ENCODE results near the gene OPCML.

Gene OPCML

DNA sequence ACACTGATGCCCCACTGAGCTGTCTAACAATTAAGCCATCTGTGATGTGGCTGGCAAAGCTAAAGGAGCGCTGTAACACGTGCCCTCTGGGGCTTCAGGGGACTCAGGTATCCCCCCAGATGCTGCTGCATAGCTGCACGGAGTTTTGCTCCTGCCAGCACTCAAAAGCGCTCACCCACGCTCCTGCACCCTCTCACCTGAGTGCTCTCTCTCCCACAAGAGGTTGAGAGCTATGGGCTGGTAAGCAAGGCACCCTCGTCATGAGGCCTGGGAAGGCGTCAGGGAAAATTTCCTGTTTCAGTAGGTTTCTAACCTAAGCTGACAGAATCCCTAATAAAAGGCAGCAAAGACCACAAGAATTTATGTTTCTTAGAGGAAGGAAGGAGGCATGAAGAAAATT, 850.3 kb downstream of the OPCML start:
- in situ Hi-C loops (cut with MboI; ENCODE audit: low sequenced_read_pairs, unreplicated experiment): no loop called here
- DNase-seq (ENCODE audit: low spot score): no peak
- TF ChIP-seq, protein P1, sequence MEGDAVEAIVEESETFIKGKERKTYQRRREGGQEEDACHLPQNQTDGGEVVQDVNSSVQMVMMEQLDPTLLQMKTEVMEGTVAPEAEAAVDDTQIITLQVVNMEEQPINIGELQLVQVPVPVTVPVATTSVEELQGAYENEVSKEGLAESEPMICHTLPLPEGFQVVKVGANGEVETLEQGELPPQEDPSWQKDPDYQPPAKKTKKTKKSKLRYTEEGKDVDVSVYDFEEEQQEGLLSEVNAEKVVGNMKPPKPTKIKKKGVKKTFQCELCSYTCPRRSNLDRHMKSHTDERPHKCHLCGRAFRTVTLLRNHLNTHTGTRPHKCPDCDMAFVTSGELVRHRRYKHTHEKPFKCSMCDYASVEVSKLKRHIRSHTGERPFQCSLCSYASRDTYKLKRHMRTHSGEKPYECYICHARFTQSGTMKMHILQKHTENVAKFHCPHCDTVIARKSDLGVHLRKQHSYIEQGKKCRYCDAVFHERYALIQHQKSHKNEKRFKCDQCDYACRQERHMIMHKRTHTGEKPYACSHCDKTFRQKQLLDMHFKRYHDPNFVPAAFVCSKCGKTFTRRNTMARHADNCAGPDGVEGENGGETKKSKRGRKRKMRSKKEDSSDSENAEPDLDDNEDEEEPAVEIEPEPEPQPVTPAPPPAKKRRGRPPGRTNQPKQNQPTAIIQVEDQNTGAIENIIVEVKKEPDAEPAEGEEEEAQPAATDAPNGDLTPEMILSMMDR (IDR thresholded peaks at IDR 0.05; ENCODE audit: borderline replicate concordance, control extremely low read depth, extremely low read depth, insufficient read depth, missing control alignments): no peak

DNA sequence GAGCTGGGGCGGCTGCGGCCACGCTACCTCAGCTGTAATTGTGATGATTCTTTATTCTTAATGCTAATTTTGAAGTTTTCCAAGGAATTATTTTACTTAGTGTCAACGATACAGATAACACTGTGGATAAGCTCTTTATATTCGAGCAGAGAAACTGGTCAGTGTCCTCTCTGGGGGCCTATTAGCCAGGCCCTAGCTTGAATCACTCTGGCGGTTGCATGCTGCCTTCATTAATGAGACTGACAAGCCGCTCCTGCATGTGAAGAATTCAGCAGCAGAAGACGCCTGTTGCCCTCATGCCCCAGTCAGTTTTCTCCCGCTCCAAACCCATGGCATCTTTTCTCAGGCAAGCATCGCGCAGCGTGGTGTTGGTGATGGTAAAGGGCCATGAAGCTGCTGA, 851.7 kb downstream of the OPCML start:
- TF ChIP-seq, protein P1 (IDR thresholded peaks at IDR 0.05; ENCODE audit: borderline replicate concordance, control extremely low read depth, extremely low read depth, insufficient read depth, missing control alignments): no peak
- in situ Hi-C loops (cut with MboI; ENCODE audit: low sequenced_read_pairs, unreplicated experiment): no loop called here
- no peak for DNase-seq (ENCODE audit: low spot score)

DNA sequence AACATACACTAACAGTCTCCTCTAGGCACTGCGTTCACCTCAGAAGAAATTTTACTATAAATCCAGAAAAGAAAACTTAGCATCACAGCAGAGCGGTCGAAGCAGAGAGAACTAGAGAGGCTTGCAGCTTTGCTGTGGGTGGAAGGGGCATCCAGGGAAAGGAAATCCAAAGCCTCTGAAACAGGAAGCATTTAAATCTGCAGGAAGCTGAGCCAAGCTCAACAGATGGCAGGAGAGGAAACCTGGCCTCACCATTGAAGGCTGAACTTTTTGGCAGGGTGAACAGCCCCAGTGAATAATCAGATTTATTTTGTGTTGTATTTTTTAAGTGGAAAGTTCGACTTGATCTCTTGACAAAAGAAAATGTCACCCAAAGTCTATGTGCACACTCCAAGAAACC, 858.1 kb downstream of the OPCML start:
- TF ChIP-seq, protein P1 (IDR thresholded peaks at IDR 0.05; ENCODE audit: borderline replicate concordance, control extremely low read depth, extremely low read depth, insufficient read depth, missing control alignments): no peak
- no peak for DNase-seq (ENCODE audit: low spot score)
- in situ Hi-C loops (cut with MboI; ENCODE audit: low sequenced_read_pairs, unreplicated experiment): no loop called here

DNA sequence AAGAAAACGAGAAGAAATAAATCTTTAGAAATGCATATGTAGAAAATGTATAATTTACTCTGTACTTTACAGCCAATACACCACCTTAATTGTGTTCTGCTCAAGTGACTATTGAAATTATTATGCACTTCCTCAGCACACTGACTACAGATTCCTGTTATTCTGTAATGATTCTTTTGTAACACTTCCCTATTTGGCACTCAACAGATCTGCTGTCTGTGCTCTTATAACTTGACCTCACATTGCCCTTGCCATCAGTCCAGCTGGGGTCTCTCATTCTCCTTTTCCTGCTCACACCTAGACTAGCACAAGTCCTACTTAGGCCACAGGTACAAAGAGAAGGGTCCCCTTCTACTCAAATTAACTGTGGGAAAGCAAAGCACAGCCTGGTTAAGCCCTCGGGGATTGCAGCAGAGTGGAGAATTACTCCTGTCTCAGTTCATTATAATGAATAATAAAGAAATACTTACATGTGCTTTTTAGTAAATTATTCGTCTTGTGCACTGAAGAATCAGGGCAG, 860.4 kb downstream of the OPCML start:
- TF ChIP-seq, protein P1 (IDR thresholded peaks at IDR 0.05; ENCODE audit: borderline replicate concordance, control extremely low read depth, extremely low read depth, insufficient read depth, missing control alignments): no peak
- in situ Hi-C loops (cut with MboI; ENCODE audit: low sequenced_read_pairs, unreplicated experiment): no loop called here
- no peak for DNase-seq (ENCODE audit: low spot score)

DNA sequence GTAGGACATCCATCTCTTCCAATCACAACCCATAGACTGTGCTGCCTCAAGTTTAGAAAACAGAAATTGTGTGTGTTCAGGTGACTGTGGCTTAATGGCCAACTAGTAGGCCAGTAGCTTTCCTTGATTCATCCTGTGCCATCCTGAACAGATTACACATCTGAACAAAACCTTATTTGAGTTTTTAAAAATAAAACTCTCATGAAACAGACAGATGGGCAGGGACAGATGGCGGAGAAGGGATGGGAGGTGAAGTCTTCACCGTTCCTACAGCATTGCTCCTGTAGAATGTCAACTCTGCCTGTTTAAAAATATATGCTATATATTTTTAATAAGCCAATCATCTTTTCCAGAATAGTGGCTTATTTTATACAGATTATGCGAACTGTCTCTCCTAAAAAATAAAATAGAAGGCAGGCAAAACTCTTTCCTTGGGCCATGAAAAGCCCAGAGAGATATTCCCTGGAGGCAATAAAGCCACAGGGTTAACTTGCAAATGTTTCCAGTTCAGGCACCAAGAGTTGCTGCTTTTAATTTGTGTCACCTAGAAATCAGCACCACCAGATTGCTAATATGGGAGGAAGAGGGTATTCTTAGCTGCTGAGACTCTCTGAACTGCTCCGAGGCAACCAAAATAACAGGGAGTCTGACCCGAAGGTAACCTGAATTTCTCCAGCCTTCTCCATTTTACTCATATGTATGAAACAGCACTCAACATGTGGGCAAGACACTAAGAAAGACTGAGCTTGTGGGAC, 861.2 kb downstream of the OPCML start:
- DNase-seq (ENCODE audit: low spot score): no peak
- TF ChIP-seq, protein P1 (IDR thresholded peaks at IDR 0.05; ENCODE audit: borderline replicate concordance, control extremely low read depth, extremely low read depth, insufficient read depth, missing control alignments): no peak
- in situ Hi-C loops (cut with MboI; ENCODE audit: low sequenced_read_pairs, unreplicated experiment): no loop called here

DNA sequence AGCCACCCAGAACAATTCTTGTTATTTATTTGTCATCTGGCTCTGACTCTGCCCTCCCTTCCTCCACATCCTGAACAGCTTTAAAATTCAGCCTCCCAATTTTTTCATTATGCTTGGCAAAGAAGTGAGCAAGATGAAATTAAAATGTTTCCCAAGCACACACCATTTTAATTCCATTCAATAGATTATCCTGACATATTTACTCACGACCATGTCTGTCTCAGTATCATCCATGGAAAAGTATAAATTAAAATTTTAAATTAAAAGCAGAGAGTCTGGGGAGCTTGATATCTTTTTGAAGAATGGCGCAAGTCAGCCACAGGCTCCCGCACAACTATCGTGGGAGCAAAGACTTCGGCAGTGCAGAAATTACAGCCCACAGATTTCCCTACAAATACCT, 862.4 kb downstream of the OPCML start:
- TF ChIP-seq, protein P1 (IDR thresholded peaks at IDR 0.05; ENCODE audit: borderline replicate concordance, control extremely low read depth, extremely low read depth, insufficient read depth, missing control alignments): no peak
- no peak for DNase-seq (ENCODE audit: low spot score)
- in situ Hi-C loops (cut with MboI; ENCODE audit: low sequenced_read_pairs, unreplicated experiment): no loop called here
